Activated CD8-positive, alpha-beta memory T cell treated with anti-CD3 and anti-CD28 coated beads for 1 hour (primary cell): ENCODE results near the gene APOC3.
"Not testable (repeated sequence)": the region's sequence is repeated elsewhere in the genome, so short reads cannot be mapped to it uniquely, and the experiment has no call there.

Experiments used
- DNase-seq, 2 donors: peaks; one replicate each; pipeline ENCODE4 v3.0.0-alpha.2; 2020; ENCODE audit warnings: low read depth in 1 of 2; ENCODE audit errors: extremely low read depth in 1 of 2

Gene APOC3

DNA sequence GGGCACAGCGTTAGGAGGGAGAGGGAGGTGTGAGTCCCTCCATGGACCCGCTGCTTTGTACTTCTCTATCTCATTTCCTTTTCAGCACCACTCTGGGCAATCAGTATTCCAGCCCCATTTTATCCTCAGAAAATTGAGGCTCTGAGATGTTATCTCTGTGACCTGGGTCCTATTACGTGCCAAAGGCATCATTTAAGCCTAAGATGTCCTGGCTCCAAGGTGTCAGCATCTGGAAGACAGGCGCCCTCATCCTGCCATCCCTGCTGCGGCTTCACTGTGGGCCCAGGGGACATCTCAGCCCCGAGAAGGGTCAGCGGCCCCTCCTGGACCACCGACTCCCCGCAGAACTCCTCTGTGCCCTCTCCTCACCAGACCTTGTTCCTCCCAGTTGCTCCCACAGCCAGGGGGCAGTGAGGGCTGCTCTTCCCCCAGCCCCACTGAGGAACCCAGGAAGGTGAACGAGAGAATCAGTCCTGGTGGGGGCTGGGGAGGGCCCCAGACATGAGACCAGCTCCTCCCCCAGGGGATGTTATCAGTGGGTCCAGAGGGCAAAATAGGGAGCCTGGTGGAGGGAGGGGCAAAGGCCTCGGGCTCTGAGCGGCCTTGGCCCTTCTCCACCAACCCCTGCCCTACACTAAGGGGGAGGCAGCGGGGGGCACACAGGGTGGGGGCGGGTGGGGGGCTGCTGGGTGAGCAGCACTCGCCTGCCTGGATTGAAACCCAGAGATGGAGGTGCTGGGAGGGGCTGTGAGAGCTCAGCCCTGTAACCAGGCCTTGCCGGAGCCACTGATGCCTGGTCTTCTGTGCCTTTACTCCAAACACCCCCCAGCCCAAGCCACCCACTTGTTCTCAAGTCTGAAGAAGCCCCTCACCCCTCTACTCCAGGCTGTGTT lies 829 bp upstream of the APOC3 start:
- DNase-seq, result no peak

DNA sequence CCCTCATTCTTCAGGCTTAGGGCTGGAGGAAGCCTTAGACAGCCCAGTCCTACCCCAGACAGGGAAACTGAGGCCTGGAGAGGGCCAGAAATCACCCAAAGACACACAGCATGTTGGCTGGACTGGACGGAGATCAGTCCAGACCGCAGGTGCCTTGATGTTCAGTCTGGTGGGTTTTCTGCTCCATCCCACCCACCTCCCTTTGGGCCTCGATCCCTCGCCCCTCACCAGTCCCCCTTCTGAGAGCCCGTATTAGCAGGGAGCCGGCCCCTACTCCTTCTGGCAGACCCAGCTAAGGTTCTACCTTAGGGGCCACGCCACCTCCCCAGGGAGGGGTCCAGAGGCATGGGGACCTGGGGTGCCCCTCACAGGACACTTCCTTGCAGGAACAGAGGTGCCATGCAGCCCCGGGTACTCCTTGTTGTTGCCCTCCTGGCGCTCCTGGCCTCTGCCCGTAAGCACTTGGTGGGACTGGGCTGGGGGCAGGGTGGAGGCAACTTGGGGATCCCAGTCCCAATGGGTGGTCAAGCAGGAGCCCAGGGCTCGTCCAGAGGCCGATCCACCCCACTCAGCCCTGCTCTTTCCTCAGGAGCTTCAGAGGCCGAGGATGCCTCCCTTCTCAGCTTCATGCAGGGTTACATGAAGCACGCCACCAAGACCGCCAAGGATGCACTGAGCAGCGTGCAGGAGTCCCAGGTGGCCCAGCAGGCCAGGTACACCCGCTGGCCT lies 641 bp downstream of the APOC3 start:
- no peak for DNase-seq

DNA sequence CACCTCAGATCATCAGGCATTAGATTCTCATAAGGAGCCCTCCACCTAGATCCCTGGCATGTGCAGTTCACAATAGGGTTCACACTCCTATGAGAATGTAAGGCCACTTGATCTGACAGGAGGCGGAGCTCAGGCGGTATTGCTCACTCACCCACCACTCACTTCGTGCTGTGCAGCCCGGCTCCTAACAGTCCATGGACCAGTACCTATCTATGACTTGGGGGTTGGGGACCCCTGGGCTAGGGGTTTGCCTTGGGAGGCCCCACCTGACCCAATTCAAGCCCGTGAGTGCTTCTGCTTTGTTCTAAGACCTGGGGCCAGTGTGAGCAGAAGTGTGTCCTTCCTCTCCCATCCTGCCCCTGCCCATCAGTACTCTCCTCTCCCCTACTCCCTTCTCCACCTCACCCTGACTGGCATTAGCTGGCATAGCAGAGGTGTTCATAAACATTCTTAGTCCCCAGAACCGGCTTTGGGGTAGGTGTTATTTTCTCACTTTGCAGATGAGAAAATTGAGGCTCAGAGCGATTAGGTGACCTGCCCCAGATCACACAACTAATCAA lies 2.2 kb downstream of the APOC3 start:
- DNase-seq, result no peak

DNA sequence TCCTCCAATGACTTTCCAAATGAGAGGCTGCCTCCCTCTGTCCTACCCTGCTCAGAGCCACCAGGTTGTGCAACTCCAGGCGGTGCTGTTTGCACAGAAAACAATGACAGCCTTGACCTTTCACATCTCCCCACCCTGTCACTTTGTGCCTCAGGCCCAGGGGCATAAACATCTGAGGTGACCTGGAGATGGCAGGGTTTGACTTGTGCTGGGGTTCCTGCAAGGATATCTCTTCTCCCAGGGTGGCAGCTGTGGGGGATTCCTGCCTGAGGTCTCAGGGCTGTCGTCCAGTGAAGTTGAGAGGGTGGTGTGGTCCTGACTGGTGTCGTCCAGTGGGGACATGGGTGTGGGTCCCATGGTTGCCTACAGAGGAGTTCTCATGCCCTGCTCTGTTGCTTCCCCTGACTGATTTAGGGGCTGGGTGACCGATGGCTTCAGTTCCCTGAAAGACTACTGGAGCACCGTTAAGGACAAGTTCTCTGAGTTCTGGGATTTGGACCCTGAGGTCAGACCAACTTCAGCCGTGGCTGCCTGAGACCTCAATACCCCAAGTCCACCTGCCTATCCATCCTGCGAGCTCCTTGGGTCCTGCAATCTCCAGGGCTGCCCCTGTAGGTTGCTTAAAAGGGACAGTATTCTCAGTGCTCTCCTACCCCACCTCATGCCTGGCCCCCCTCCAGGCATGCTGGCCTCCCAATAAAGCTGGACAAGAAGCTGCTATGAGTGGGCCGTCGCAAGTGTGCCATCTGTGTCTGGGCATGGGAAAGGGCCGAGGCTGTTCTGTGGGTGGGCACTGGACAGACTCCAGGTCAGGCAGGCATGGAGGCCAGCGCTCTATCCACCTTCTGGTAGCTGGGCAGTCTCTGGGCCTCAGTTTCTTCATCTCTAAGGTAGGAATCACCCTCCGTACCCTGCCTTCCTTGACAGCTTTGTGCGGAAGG lies 2.9 kb downstream of the APOC3 start:
- DNase-seq, result no peak

DNA sequence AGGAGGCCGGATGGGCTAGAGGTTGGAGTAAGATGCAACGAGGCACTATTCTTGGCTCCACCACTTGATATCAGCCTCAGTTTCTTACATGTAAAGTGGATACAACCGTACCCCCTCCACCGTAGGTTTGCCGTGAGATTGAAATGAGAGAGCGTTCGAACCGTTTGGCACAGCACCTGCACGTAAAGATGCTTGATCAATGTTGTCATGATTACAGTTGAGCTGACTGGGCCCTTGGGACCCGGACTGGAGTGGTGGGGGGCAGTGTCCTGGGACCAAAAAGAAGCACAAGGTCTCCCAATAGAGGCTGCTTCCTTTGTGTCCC lies 3.7 kb downstream of the APOC3 start:
- DNase-seq, result no peak

DNA sequence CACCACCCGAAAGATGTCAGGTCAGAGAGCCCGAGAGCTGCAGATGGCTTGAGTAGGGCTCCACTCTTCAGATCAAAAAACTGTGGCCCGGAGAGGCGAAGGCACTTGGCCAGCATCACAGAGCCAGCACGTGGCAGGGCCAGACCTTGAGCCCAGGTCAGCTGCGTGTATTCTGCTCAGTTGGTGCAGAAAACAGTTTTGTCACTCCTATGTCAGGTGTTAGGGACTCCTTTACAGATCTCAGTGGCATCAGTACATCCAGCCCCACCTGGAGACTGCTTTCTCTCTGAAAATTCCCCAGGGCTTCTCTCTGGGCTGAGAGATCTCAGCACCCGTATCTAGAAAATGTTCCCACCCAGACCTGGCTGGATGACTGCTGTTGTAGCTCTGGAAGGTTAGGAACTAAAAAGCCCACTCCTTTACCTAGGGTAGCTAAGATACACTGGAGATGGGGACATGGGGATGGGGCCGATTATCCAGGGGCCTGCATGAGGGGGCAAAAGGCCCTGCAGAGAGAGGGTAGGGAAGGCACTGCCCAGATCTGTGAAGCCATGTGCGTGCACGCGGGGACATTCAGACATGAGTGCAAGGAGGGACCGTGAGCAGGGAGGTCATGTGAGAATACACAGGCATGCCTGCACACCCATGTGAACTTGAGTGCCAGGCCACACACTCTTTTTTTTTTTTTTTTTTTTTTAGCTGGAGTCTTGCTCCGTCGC lies 4.3 kb downstream of the APOC3 start:
- no peak for DNase-seq

DNA sequence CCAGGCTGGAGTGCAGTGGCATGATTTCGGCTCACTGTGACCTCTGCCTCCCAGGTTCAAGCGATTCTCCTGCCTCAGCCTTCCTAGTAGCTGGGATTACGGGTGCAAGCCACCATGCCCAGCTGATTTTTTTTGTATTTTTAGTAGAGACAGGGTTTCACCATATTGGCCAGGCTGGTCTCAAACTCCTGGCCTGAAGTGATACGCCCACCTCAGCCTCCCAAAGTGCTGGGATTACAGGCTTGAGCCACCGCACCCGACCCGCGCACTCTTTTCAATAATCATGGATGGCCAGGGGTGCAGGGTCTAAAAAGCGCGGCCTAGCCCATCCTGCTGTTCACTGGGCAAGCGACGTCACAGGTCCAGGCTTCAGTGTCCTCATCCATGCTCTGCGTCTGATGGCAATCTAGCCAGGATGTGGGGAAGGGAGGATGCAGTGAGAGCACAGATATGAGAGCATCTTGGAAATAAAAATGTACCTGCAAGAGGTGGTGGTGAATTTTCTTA lies 4.9 kb downstream of the APOC3 start:
- not testable (repeated sequence) for DNase-seq

DNA sequence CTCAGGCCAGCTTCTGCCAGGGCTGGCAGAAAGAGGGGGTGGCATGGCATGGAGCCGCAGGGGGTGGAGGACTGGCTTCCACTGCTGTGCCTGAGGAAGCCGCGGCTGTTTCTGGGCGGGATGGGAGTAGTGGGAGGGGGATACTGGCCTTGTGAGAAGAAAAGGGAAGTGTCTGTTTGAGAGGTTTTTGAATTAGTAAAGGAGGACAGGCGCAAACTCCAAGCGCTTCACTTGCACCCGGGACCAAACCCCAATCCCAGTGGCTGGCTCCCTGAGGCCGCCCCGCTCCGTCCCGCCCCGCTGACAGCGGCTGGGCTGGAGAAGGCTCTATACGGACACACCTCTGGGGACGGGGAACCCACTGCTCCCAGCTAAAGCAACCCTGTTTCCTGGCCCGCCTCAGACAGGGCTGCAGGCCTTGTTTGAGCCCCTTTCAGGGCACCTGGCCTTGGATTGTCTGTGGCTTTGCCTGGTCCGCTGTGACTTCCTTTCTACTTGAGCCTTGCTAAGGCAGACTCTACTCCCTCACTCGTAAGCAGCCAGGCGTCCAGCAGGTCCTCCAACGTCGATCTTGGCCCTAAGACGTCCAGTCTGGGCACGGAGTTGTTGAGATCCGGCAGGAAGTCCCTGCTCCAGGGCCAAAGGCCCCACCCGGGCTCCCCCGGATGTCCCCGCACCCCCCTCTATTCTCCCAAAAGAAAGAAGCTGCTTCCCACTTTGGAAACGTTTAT lies 5.5 kb downstream of the APOC3 start:
- no peak for DNase-seq

DNA sequence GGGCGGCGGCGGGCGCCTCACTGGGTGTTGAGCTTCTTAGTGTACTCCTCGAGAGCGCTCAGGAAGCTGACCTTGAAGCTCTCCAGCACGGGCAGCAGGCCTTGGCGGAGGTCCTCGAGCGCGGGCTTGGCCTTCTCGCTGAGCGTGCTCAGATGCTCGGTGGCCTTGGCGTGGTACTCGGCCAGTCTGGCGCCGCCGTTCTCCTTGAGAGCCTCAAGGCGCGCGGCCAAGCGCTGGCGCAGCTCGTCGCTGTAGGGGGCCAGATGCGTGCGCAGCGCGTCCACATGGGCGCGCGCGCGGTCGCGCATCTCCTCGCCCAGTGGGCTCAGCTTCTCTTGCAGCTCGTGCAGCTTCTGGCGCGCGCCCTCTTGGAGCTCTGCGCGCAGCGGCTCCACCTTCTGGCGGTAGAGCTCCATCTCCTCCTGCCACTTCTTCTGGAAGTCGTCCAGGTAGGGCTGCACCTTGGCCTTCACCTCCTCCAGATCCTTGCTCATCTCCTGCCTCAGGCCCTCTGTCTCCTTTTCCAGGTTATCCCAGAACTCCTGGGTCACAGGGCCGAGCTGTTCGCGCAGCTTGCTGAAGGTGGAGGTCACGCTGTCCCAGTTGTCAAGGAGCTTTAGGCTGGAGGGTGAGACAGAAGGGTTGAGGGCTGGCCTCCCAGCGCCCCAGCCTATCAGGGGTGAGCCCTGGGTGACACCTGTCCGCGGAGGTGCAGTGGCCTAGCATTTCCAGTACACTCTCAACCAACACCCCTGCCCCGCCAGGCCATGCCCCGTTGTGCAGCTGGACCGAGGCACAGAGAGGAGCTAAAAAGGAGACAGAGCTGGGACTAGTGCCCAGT lies 6.3 kb downstream of the APOC3 start:
- peak; percentile 60 for DNase-seq

DNA sequence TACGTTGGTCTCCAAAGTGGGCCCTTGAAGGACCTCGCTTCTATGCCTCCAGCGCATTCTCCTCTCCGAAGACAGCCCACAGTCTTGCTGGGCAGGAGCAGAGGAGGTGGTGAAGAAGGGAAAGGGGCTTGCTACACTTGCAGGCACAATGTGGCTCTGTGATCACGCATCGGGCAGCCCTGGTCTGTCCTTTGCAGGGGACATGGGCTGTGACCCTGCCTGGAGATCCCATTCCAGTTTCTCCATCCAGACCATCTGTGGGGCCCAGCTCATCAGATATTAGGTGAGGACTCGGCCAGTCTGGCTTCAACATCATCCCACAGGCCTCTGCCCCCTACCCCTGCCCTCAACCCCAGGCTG lies 6.9 kb downstream of the APOC3 start:
- DNase-seq, result no peak

DNA sequence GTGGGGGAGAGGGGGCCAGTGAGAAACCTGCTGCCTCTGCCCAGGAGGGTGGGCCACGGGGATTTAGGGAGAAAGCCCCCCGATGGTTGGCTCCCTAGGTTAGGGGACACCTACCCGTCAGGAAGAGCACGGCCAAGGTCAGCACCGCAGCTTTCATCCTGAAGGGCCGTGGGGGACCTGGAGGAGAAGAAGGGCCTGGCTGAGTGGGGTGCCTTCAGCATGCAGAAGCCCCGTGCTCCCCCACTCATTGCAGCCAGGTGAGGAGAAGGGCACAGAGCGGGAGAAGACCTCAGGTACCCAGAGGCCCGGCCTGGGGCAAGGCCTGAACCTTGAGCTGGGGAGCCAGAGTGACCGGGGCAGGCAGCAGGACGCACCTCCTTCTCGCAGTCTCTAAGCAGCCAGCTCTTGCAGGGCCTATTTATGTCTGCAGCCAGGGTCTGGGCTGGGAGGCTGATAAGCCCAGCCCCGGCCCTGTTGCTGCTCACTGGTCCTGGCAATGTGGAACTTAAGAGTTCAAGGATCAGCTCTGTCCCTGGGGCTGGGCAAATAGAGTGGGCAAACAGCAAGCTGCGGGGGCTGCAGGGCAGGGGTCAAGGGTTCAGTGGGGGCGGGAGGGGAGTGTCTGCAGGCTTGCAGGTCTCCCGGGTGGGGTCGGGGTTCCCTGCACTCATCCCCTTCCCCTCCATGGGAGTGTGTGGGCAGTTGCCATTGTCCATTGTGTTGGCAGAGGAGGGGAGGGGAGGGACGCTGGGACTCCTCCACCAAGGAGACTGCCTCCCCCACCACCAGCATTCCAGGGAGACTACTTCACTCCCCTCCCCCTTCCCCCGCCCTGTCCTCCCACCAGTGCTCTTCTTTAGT lies 7.8 kb downstream of the APOC3 start, which contains the start of gene APOA1:
Gene APOA1 (minus strand): TSS at position 392 of the 861 bp plus-strand sequence. CDS start 235 bp downstream, at position 157.
- DNase-seq, result no peak

DNA sequence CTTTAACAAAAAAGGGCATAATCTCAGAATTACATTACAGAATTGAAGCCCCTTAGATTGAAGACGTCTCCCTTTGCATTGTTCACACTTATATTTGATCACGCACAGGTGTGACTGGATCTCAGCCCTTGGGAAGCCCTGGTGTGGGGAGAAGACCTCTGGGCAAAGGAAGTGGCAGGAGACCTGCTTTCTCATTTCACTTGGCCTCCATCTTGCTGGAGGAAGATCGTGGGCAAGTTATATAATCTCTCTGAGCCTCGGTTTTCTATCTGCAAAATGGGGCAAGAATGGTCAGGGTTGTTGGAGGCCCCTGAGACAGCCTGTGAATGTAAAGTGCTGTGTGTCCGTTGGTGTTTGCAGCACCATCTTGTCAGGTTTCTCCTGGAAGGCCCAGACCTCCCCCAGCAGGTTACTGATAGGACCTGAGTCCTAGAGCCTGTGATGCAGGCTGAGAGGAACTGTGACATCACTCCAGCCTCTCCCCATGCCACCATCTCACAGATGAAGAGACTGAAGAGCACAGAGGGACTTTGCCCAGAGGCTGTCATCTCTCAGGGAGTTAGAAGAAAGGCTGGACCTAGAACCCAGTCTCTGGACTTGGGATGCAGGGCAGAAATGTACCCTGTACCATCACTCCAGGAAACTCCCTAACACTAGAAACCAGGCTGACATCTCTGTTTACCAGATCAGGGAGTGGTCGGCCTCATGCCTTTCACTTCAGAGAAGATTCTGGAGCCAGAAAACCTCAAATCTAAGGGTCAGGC lies 8.8 kb downstream of the APOC3 start:
- DNase-seq, result no peak

DNA sequence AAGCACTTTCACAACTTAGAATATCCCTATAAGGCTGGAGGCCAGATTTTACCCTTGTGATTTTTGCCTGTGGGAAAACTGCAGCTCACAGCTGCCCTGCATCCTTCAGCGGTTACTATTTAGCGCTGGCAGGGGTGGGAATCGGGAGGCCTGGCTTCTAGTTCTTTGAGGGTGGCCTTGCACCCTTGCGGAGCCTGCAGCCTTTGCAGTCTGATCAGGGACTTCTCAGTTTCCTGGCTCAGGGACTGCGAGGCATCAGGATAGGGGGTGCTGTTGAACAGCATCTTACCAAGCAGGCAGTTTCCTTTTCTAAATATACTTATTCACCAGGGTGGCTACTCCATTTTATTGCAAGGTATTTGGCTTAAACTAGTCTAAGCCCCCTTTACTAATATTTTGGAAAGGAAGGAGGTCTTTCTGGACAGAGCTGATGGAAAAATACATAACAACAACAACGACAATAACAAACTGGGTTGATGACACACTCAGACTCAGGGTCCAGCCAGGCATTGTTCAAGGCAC lies 10.6 kb downstream of the APOC3 start:
- no peak for DNase-seq

DNA sequence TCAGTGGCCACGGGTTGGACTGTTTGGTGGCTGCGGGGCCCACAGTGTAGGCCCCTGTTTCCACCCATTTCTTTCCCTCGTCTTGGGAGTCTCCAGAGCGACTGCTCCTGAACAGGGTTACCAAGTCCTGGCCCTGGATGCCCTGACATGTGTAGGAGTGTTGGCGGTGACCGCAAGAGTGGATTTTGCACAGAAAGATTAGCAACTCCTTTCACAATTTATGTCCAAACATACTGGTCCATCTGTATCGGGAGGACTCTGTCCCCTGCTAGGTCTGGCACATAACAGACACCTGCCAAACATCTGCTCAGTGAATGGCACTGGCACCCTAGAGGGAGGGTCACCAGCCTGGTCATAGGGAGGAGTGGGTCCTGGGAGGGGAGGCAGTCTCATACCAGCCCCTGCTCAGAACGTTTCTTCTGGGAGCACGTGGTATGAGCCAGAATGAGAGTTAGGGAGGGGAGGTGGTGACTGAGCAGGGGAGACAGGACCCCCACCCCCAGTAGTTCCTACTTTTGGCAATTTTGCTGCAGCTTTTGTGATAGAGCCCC lies 11.1 kb downstream of the APOC3 start:
- no peak for DNase-seq

DNA sequence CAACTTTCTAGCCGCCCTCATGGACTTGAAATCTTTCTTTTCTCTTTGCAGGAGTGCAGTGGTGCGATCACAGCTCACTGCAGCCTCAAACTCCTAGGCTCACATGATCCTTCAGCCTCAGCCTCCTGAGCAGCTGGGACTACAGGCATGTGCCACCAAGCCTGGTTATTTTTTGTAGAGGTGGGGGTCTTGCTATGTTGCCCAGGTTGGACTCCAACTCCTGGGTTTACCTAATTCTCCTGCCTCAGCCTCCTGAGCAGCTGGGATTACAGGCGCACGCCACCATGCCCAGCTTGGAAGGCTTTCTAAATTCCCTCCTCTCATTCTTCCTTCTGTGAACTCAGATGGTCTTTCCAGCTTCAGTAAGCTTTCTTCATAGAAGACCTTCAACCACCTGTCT lies 12.4 kb downstream of the APOC3 start:
- no peak for DNase-seq

DNA sequence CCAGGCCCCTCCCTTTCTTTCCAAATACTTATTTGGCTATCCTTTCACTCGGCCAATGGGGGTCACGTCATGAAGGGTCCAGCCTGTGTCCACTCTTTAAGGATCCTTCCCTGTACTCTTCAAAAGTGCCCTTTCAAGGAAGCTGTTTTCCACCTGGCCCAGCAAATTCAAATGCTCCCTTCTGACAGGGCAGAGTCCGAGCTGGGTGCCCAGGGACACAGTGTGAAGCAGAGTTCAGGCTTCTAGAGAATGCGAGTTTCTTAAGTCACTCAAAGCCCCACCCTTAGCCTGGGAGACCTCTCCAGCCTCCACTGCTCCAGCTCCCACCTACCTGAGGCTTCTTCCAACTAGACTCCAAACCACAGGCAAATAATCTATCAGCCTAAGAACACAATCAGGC lies 13.2 kb downstream of the APOC3 start:
- DNase-seq, result no peak
